Kidney epithelial cell (primary cell): Measurements from ENCODE around the gene PUM2. TPM values are rescaled to one million over a fixed set of nuclear protein-coding genes. Genes with fewer than 3 reads are reported as not detected.
"Not testable (repeated sequence)": the region's sequence is repeated elsewhere in the genome, so short reads cannot be mapped to it uniquely, and the experiment has no call there.

Experiments
- DNase-seq: peaks from one replicate; pipeline ENCODE4 v3.0.0-alpha.2; 2010; ENCODE audit warnings: low read depth
- H3K27me3 ChIP-seq: 2 replicates; pipeline ENCODE4 v1.6.0; 2011; ENCODE audit warnings: low read length; ENCODE audit not compliant: control insufficient read depth, insufficient read depth
- H3K36me3 ChIP-seq: 2 replicates; pipeline ENCODE4 v1.5.1; 2011; ENCODE audit warnings: low read length; ENCODE audit not compliant: control insufficient read depth, insufficient read depth
- H3K4me3 ChIP-seq: 2 replicates; pipeline ENCODE4 v1.5.1; 2011; ENCODE audit warnings: low read depth, mild to moderate bottlenecking, control low read depth, low read length
- CTCF ChIP-seq: IDR thresholded peaks from 2 replicates; pipeline ENCODE4 v1.5.1; 2011; ENCODE audit warnings: mild to moderate bottlenecking, moderate library complexity, low read length, control low read depth, inconsistent platforms; ENCODE audit not compliant: insufficient read depth, poor library complexity, severe bottlenecking
- total RNA-seq: library from RNA; depleted of rRNA; stranded (reverse); fragments of >200 nt; gene quantifications from 2 replicates; pipeline ENCODE4 v1.2.3, GENCODE V29; 2015

The PUM2 gene
- total RNA-seq, 1 donor from 2014 or later, result 44.2 TPM

GRCh38 chr2:20371323-20372025, 20.8 kb upstream of the PUM2 start:
- Histone ChIP-seq H3K36me3 (no peaks in the 10 kb centered on the region), H3K4me3 (no peak overlapping the region), H3K27me3 (no peaks in the 10 kb centered on the region)
- no peak for DNase-seq
- no peak for TF ChIP-seq CTCF

- H3K27me3 ChIP-seq, result no peaks in the 10 kb centered on the region
- no peaks in the 10 kb centered on the region for H3K36me3 ChIP-seq
- no peak overlapping the region for H3K4me3 ChIP-seq
- no peak for TF ChIP-seq CTCF
- DNase-seq, result no peak
Measured at GRCh38 chr2:20370191-20370590, 19.5 kb upstream of the PUM2 start.

GRCh38 chr2:20369366-20369765, 18.7 kb upstream of the PUM2 start:
- Histone ChIP-seq H3K4me3 (no peak overlapping the region), H3K27me3 (no peaks in the 10 kb centered on the region), H3K36me3 (no peaks in the 10 kb centered on the region)
- no peak for TF ChIP-seq CTCF
- no peak for DNase-seq

- Histone ChIP-seq H3K36me3 (no peaks in the 10 kb centered on the region), H3K4me3 (no peak overlapping the region), H3K27me3 (no peaks in the 10 kb centered on the region)
- DNase-seq, result no peak
- no peak for TF ChIP-seq CTCF
Measured at GRCh38 chr2:20368706-20369105, 18.1 kb upstream of the PUM2 start.

GRCh38 chr2:20367929-20368328, 17.3 kb upstream of the PUM2 start:
- not testable (repeated sequence) for H3K27me3 ChIP-seq, H3K4me3 ChIP-seq, DNase-seq, H3K36me3 ChIP-seq

GRCh38 chr2:20366672-20367116, 16.1 kb upstream of the PUM2 start:
- H3K27me3 ChIP-seq, result no peaks in the 10 kb centered on the region
- DNase-seq, result no peak
- no peak for TF ChIP-seq CTCF
- no peaks in the 10 kb centered on the region for H3K36me3 ChIP-seq
- H3K4me3 ChIP-seq, result no peak overlapping the region
